HEK293 (cell line): Measurements from ENCODE around the gene DSCAML1.

Experiments used
- CTCF ChIA-PET: fragments of 350-600 bp; formaldehyde crosslinking; extraction: SDS; loops from one replicate; lab custom pipeline; 2021; ENCODE audit warnings: antibody characterized with exemption; lab: Yijun Ruan, JAX
- POLR2A ChIA-PET: fragments of 300-600 bp; formaldehyde crosslinking; extraction: SDS; loops from one replicate; lab custom pipeline; 2020; ENCODE audit warnings: antibody characterized with exemption, inconsistent platforms; lab: Yijun Ruan, JAX
- H3K27ac ChIP-seq: fragments of 200-500 bp; sonication (Bioruptor generic); 2 replicates; pipeline ENCODE4 v1.5.1; 2014; ENCODE audit warnings: low read depth, low read length, control low read depth, inconsistent platforms; ENCODE audit errors: extremely low read depth
- H3K36me3 ChIP-seq, 2 experiments: fragments of 200-500 bp in 1 of 2; sonication (Bioruptor generic) in 1 of 2; 1 replicate in 1 of 2; 2 replicates in 1 of 2; pipeline ENCODE4 v1.5.1; 2014 to 2017; ENCODE audit warnings: inconsistent platforms in 2 of 2, low read length in 2 of 2; ENCODE audit not compliant: control insufficient read depth in 2 of 2, insufficient read depth in 1 of 2
- H3K4me1 ChIP-seq: fragments of 200-500 bp; sonication (Bioruptor generic); 2 replicates; pipeline ENCODE4 v1.5.1; 2014; ENCODE audit warnings: mild to moderate bottlenecking, low read length, inconsistent platforms; ENCODE audit not compliant: control insufficient read depth, insufficient read depth
- H3K4me3 ChIP-seq: 2 replicates; pipeline ENCODE4 v1.5.1; 2011; ENCODE audit warnings: low read depth, mild to moderate bottlenecking, control low read depth, low read length, moderate library complexity
- H3K9me3 ChIP-seq: fragments of 200-500 bp; sonication (Bioruptor generic); 2 replicates; pipeline ENCODE4 v1.5.1; 2014; ENCODE audit warnings: low read depth, low read length, inconsistent platforms; ENCODE audit not compliant: control insufficient read depth, insufficient read depth
- EGR2 ChIP-seq: fragments of 450-650 bp; formaldehyde crosslinking; IDR thresholded peaks from 2 replicates; pipeline ENCODE4 v1.5.1; 2016; ENCODE audit warnings: low read depth, missing biosample characterization, missing genetic modification characterization
- GLIS1 ChIP-seq: fragments of 450-650 bp; formaldehyde crosslinking; IDR thresholded peaks from 2 replicates; pipeline ENCODE4 v1.5.1; 2016; ENCODE audit warnings: missing biosample characterization, missing genetic modification characterization
- INSM2 ChIP-seq: fragments of 450-650 bp; formaldehyde crosslinking; IDR thresholded peaks from 2 replicates; pipeline ENCODE4 v1.5.1; 2016; ENCODE audit warnings: missing biosample characterization, missing genetic modification characterization
- KLF9 ChIP-seq: fragments of 450-650 bp; formaldehyde crosslinking; IDR thresholded peaks from 2 replicates; pipeline ENCODE4 v1.5.1; 2016; ENCODE audit warnings: missing biosample characterization, missing genetic modification characterization, low read depth
- ZBTB20 ChIP-seq: fragments of 450-650 bp; formaldehyde crosslinking; IDR thresholded peaks from 2 replicates; pipeline ENCODE4 v1.5.1; 2016; ENCODE audit warnings: missing biosample characterization, missing genetic modification characterization
- ZBTB7A ChIP-seq: fragments of 450-650 bp; formaldehyde crosslinking; IDR thresholded peaks from 2 replicates; pipeline ENCODE4 v1.5.1; 2016; ENCODE audit warnings: low read depth, missing biosample characterization, missing genetic modification characterization
- ZIC2 ChIP-seq: fragments of 450-650 bp; formaldehyde crosslinking; IDR thresholded peaks from 2 replicates; pipeline ENCODE4 v1.5.1; 2016; ENCODE audit warnings: missing biosample characterization, missing genetic modification characterization
- ZNF23 ChIP-seq: fragments of 450-650 bp; formaldehyde crosslinking; IDR thresholded peaks from 2 replicates; pipeline ENCODE4 v1.5.1; 2016; ENCODE audit warnings: missing biosample characterization, missing genetic modification characterization, borderline replicate concordance
- ZNF248 ChIP-seq: fragments of 450-650 bp; formaldehyde crosslinking; IDR thresholded peaks from 2 replicates; pipeline ENCODE4 v1.5.1; 2017; ENCODE audit warnings: missing biosample characterization, missing genetic modification characterization
- ZNF26 ChIP-seq: fragments of 450-650 bp; formaldehyde crosslinking; IDR thresholded peaks from 2 replicates; pipeline ENCODE4 v1.5.1; 2016; ENCODE audit warnings: missing biosample characterization, missing genetic modification characterization
- ZNF292 ChIP-seq: fragments of 450-650 bp; formaldehyde crosslinking; IDR thresholded peaks from 2 replicates; pipeline ENCODE4 v1.5.1; 2016; ENCODE audit warnings: low read depth, missing biosample characterization, missing genetic modification characterization, borderline replicate concordance
- ZNF366 ChIP-seq: fragments of 450-650 bp; formaldehyde crosslinking; conservative IDR thresholded peaks from 2 replicates; pipeline ENCODE4 v1.5.1; 2016; ENCODE audit warnings: missing biosample characterization, missing genetic modification characterization
- ZNF391 ChIP-seq: fragments of 450-650 bp; formaldehyde crosslinking; IDR thresholded peaks from 2 replicates; pipeline ENCODE4 v1.5.1; 2016; ENCODE audit warnings: low read depth, missing biosample characterization, missing genetic modification characterization, borderline replicate concordance
- ZNF433 ChIP-seq: fragments of 450-650 bp; formaldehyde crosslinking; IDR thresholded peaks from 2 replicates; pipeline ENCODE4 v1.5.1; 2016; ENCODE audit warnings: missing biosample characterization, missing genetic modification characterization, low read depth
- ZNF514 ChIP-seq: fragments of 450-650 bp; formaldehyde crosslinking; IDR thresholded peaks from 2 replicates; pipeline ENCODE4 v1.5.1; 2016; ENCODE audit warnings: missing biosample characterization, missing genetic modification characterization
- ZNF624 ChIP-seq: fragments of 450-650 bp; formaldehyde crosslinking; IDR thresholded peaks from 2 replicates; pipeline ENCODE4 v1.5.1; 2017; ENCODE audit warnings: missing biosample characterization, missing genetic modification characterization
- ZNF660 ChIP-seq: fragments of 450-650 bp; IDR thresholded peaks from 2 replicates; pipeline ENCODE4 v1.5.1; 2018; ENCODE audit warnings: missing biosample characterization, mild to moderate bottlenecking, missing genetic modification characterization
- ZNF664 ChIP-seq: fragments of 450-650 bp; formaldehyde crosslinking; IDR thresholded peaks from 2 replicates; pipeline ENCODE4 v1.5.1; 2016; ENCODE audit warnings: missing biosample characterization, missing genetic modification characterization
- ZNF701 ChIP-seq: fragments of 450-650 bp; formaldehyde crosslinking; IDR thresholded peaks from 2 replicates; pipeline ENCODE4 v1.5.1; 2016; ENCODE audit warnings: missing biosample characterization, missing genetic modification characterization
- ZNF768 ChIP-seq: fragments of 450-650 bp; formaldehyde crosslinking; IDR thresholded peaks from 2 replicates; pipeline ENCODE4 v1.5.1; 2018; ENCODE audit warnings: missing biosample characterization, mild to moderate bottlenecking, missing genetic modification characterization
- TF ChIP-seq, protein P1 (sequence below): fragments of 450-650 bp; formaldehyde crosslinking; IDR thresholded peaks from 2 replicates; pipeline ENCODE4 v1.5.1; 2017; ENCODE audit warnings: missing biosample characterization, missing genetic modification characterization
- TF ChIP-seq, protein P2 (sequence below): fragments of 450-650 bp; formaldehyde crosslinking; IDR thresholded peaks from 2 replicates; pipeline ENCODE4 v1.5.1; 2016; ENCODE audit warnings: missing biosample characterization, missing genetic modification characterization

Gene DSCAML1

GRCh38 chr11:117459979-117460300 is 337.1 kb downstream of the DSCAML1 start:
- POLR2A ChIA-PET, result no interaction called here

DNA sequence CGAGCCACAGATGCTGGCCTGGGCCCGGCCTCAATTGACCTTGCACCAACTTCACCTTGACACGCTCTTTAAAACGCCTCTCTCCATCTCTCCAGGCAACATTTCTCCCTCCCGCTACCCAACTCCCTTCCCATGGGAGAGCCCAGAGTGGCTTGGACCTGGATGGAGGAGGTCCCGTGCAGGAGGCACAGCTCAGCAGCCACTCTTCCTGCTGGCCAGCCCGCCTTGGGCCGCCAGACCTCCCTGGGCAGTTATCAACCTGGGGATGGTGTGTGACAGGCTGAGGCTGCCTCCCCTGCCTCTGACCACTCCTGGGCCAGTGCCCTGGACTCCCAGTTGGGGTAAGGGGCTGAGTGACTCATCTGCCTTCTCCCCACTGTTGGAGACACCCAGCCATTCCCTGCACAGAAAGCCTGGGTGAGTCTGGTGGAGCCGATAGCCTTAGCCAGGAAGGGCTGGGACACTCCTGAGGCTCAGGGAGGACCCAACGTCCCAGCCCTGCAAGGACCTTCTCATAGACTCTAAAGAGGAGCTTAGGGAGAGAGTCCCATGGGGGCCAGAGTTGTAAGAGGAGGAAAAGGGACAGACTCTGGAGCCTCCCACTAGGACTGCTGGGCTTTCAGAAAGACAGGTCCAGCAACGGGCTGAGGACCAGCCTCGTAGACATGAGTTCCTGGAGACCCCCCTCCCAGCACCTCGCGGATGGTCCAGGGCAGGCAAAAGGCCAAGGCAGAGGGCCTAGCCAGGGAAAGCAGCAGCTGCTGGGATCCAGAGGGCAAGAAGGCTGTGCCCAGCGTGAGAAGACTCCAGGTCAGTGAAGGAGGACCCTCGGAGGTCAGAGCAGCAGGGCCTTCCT is 337.7 kb downstream of the DSCAML1 start:
- H3K27ac ChIP-seq, result no peak overlapping the region
- TF ChIP-seq, protein P1, sequence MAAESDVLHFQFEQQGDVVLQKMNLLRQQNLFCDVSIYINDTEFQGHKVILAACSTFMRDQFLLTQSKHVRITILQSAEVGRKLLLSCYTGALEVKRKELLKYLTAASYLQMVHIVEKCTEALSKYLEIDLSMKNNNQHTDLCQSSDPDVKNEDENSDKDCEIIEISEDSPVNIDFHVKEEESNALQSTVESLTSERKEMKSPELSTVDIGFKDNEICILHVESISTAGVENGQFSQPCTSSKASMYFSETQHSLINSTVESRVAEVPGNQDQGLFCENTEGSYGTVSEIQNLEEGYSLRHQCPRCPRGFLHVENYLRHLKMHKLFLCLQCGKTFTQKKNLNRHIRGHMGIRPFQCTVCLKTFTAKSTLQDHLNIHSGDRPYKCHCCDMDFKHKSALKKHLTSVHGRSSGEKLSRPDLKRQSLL (tag by site-specific recombination), result no peak
- TF ChIP-seq ZNF514 (tag by site-specific recombination), result no peak
- no peak for TF ChIP-seq ZBTB20
- TF ChIP-seq ZNF433 (tag by site-specific recombination), result no peak
- TF ChIP-seq ZIC2, result no peak
- peak; percentile 8; the same call in 1 of the 2 replicates for TF ChIP-seq GLIS1 (tag by site-specific recombination)
- TF ChIP-seq, all 188 proteins: peak for 1
- H3K4me1 ChIP-seq, result no peaks in the 10 kb centered on the region
- no peaks in the 10 kb centered on the region for H3K9me3 ChIP-seq
- no peak overlapping the region for H3K4me3 ChIP-seq
- no peaks in the 10 kb centered on the region for H3K36me3 ChIP-seq
- ChIA-PET CTCF (interaction anchor here (1.1 kb wide), 1 partner anchor 33 kb away, joined by 4 read pairs; no protein-coding TSS in a partner anchor), POLR2A (no interaction called here)

More at GRCh38 chr11:117459979-117460300, 337.1 kb downstream of the DSCAML1 start:
- Histone ChIP-seq H3K36me3 (no peaks in the 10 kb centered on the region), H3K27ac (no peak overlapping the region), H3K4me3 (no peak overlapping the region), H3K9me3 (no peaks in the 10 kb centered on the region), H3K4me1 (no peaks in the 10 kb centered on the region)
- CTCF ChIA-PET, result interaction anchor here (0.6 to 1.1 kb wide), 3 partner anchors 34 to 349 kb away, joined by 3 to 5 read pairs (median 4); no protein-coding TSS in a partner anchor
- TF ChIP-seq ZNF23 (tag by site-specific recombination) (no peak), ZBTB7A (tag by site-specific recombination) (no peak), ZNF366 (no peak)

DNA sequence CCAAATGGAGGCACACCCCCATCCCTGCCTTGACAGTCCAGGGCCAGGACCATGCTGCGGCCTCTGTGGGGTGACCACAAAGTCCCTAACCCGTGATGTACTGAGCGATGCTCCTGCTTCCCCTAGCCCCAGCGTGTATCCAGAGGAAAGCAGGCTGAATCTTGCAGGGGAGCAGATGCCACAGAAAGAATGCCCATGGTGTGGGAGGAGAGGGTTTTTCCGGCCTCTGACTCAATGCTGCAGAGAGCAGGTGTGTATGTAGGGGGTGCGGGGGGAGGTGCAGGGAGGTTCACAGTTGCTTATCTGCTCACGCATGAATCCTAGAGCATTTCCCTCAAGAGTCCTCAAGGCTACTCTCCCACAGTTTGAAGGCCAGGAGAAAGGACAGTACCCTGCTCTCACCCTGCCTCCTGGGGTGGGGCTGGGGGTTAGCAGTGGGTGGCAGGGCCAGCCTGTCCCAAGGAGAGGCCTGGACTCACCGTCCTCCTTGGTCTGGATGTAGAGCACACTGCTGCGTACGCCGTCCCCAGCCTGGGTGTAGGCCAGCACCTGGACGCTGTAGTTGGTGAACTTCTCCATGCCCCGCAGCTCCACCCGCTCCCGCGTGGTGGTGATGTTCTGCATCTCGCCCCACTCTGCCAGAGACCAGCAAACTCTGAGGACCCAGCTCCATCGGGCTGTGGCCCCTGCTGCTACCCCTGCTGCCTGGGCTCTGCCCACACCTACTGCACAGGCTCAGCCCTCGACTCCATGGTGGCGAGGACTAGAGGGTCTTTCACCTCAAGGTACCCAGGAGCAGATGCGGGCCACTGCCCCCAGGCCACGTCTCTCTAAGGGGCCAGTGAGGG is 338.5 kb downstream of the DSCAML1 start:
- no peaks in the 10 kb centered on the region for H3K4me1 ChIP-seq
- no peak overlapping the region for H3K4me3 ChIP-seq
- no peak overlapping the region for H3K27ac ChIP-seq
- no peaks in the 10 kb centered on the region for H3K36me3 ChIP-seq
- no peaks in the 10 kb centered on the region for H3K9me3 ChIP-seq
- POLR2A ChIA-PET, result no interaction called here
- CTCF ChIA-PET, result no interaction called here
- TF ChIP-seq ZNF292 (tag by site-specific recombination) (no peak), ZNF664 (tag by site-specific recombination) (no peak), ZNF391 (tag by site-specific recombination) (no peak), ZNF26 (tag by site-specific recombination) (no peak), KLF9 (no peak), INSM2 (tag by site-specific recombination) (no peak), ZNF23 (tag by site-specific recombination) (no peak), ZNF248 (tag by site-specific recombination) (no peak), ZNF660 (tag by site-specific recombination) (no peak), ZNF624 (tag by site-specific recombination) (no peak), ZNF768 (no peak), ZNF701 (no peak), EGR2 (tag by site-specific recombination) (no peak)
- TF ChIP-seq, protein P2, sequence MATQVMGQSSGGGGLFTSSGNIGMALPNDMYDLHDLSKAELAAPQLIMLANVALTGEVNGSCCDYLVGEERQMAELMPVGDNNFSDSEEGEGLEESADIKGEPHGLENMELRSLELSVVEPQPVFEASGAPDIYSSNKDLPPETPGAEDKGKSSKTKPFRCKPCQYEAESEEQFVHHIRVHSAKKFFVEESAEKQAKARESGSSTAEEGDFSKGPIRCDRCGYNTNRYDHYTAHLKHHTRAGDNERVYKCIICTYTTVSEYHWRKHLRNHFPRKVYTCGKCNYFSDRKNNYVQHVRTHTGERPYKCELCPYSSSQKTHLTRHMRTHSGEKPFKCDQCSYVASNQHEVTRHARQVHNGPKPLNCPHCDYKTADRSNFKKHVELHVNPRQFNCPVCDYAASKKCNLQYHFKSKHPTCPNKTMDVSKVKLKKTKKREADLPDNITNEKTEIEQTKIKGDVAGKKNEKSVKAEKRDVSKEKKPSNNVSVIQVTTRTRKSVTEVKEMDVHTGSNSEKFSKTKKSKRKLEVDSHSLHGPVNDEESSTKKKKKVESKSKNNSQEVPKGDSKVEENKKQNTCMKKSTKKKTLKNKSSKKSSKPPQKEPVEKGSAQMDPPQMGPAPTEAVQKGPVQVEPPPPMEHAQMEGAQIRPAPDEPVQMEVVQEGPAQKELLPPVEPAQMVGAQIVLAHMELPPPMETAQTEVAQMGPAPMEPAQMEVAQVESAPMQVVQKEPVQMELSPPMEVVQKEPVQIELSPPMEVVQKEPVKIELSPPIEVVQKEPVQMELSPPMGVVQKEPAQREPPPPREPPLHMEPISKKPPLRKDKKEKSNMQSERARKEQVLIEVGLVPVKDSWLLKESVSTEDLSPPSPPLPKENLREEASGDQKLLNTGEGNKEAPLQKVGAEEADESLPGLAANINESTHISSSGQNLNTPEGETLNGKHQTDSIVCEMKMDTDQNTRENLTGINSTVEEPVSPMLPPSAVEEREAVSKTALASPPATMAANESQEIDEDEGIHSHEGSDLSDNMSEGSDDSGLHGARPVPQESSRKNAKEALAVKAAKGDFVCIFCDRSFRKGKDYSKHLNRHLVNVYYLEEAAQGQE (tag by site-specific recombination), result no peak
